Ishikawa (cell line): ENCODE measurements around the gene LEMD3.

Experiments used
- CEBPB ChIP-seq: IDR thresholded peaks from 2 replicates; pipeline ENCODE4 v1.6.1; 2012
- CREB1 ChIP-seq: IDR thresholded peaks from 2 replicates; pipeline ENCODE4 v1.6.1; 2012; ENCODE audit warnings: low read depth
- EGR1 ChIP-seq: IDR thresholded peaks from 2 replicates; pipeline ENCODE4 v1.6.1; 2012
- EP300 ChIP-seq: IDR thresholded peaks from 2 replicates; pipeline ENCODE4 v1.6.1; 2012; ENCODE audit warnings: borderline replicate concordance
- FOXM1 ChIP-seq: IDR thresholded peaks from 2 replicates; pipeline ENCODE4 v1.6.1; 2012; ENCODE audit warnings: low read depth, borderline replicate concordance
- MAX ChIP-seq: IDR thresholded peaks from 2 replicates; pipeline ENCODE4 v1.6.1; 2012
- NFIC ChIP-seq: IDR thresholded peaks from 2 replicates; pipeline ENCODE4 v1.6.1; 2012
- RAD21 ChIP-seq: IDR thresholded peaks from 2 replicates; pipeline ENCODE4 v1.6.1; 2012; ENCODE audit warnings: low read depth
- REST ChIP-seq: IDR thresholded peaks from 2 replicates; pipeline ENCODE4 v1.6.1; 2012; ENCODE audit warnings: low read depth, mild to moderate bottlenecking
- TAF1 ChIP-seq: IDR thresholded peaks from 2 replicates; pipeline ENCODE4 v1.6.1; 2012; ENCODE audit warnings: low read depth, mild to moderate bottlenecking
- TCF12 ChIP-seq: IDR thresholded peaks from 2 replicates; pipeline ENCODE4 v1.6.1; 2012; ENCODE audit warnings: low read depth
- TEAD4 ChIP-seq: IDR thresholded peaks from 2 replicates; pipeline ENCODE4 v1.6.1; 2012
- USF1 ChIP-seq: IDR thresholded peaks from 2 replicates; pipeline ENCODE4 v1.6.1; 2012
- YY1 ChIP-seq: IDR thresholded peaks from 2 replicates; pipeline ENCODE4 v1.6.1; 2012; ENCODE audit warnings: low read depth
- ZBTB7A ChIP-seq: IDR thresholded peaks from 2 replicates; pipeline ENCODE4 v1.6.1; 2012; ENCODE audit warnings: low read depth

Gene LEMD3

GRCh38 chr12:65169320-65170208 is at the start of gene LEMD3:
TSS of gene LEMD3 (plus strand) at chr12:65169583. CDS start at chr12:65169597, 14 bp downstream.
- TF ChIP-seq TEAD4 (peak; percentile 67), NFIC (no peak), EP300 (peak; percentile 45; the same call in 1 of the 2 replicates), TAF1 (peak; percentile 100), TCF12 (peak; percentile 94), EGR1 (0 out of 2 replicates have a peak, but pooled peaks have one; percentile 17), RAD21 (no peak; the same call in 1 of the 2 replicates), USF1 (peak; percentile 88), MAX (peak; percentile 100), CREB1 (peak; percentile 90), ZBTB7A (peak; percentile 90), CEBPB (no peak; the same call in 1 of the 2 replicates), REST (peak; percentile 38; the same call in 1 of the 2 replicates), YY1 (peak; percentile 99), FOXM1 (no peak)

- peak; percentile 74; the same call in 1 of the 2 replicates for TF ChIP-seq ZBTB7A
- peak; percentile 72 for TF ChIP-seq MAX
- TF ChIP-seq NFIC: no peak
These were observed 48.1 kb upstream of the LEMD3 start, which contains the start of gene WIF1 for GRCh38 chr12:65121049-65121955. TSS of gene WIF1 (minus strand) at chr12:65121305. CDS start at chr12:65121191, 114 bp downstream.

- TF ChIP-seq EP300 (no peak), MAX (no peak), FOXM1 (no peak), TEAD4 (no peak), CEBPB (no peak), USF1 (no peak), TCF12 (no peak), EGR1 (no peak), ZBTB7A (no peak), CREB1 (no peak), REST (no peak), YY1 (no peak), RAD21 (no peak), NFIC (no peak)
These were observed 47.4 kb upstream of the LEMD3 start for GRCh38 chr12:65121956-65122469.

GRCh38 chr12:65122703-65123102 is 46.7 kb upstream of the LEMD3 start:
- no peak for TF ChIP-seq CEBPB
- TF ChIP-seq MAX: no peak
- no peak for TF ChIP-seq USF1
- no peak for TF ChIP-seq TCF12
- TF ChIP-seq CREB1: no peak
- TF ChIP-seq REST: no peak
- TF ChIP-seq EGR1: no peak
- TF ChIP-seq ZBTB7A: no peak
- TF ChIP-seq FOXM1: no peak
- TF ChIP-seq NFIC: no peak
